ENCODE measurements around the gene ACOX3.

DNA sequence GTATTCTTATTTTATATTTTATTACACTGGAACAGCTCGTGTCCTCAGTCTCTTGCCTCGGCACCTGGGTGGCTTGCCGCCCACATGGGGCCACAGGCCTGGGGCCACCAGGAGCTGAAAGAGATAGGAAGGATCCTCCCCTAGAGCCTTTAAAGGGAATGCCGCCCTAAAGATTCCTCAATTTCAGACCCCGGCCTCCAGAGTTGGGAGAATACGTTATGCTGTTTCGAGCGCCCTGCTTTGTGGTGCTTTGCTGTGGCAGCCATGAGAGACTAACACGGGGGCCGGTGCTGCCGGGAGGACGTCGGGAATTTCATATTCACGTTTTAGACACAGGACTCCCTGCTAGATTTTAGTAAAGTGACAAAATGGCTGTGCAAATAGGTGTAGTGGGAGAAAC, 33.2 kb downstream of the ACOX3 start:
- TF ChIP-seq CTCF (conservative IDR thresholded peaks at IDR 0.05; ENCODE audit: low read length) (no peak), EZH2phosphoT487 (IDR thresholded peaks at IDR 0.05; ENCODE audit: borderline replicate concordance) (no peak)
